ENCODE measurements around the gene ZNF316.

- TF ChIP-seq POLR2A (IDR thresholded peaks at IDR 0.05) (no peak), CTCF (IDR thresholded peaks at IDR 0.05) (no peak)
Measured at GRCh38 chr7:6700793-6701192, 63.7 kb downstream of the ZNF316 start.
